ENCODE results near the gene RELL2.
A peak's percentile ranks its signal among the peaks of the same experiment; 100 is the strongest.

RELL2 gene

DNA sequence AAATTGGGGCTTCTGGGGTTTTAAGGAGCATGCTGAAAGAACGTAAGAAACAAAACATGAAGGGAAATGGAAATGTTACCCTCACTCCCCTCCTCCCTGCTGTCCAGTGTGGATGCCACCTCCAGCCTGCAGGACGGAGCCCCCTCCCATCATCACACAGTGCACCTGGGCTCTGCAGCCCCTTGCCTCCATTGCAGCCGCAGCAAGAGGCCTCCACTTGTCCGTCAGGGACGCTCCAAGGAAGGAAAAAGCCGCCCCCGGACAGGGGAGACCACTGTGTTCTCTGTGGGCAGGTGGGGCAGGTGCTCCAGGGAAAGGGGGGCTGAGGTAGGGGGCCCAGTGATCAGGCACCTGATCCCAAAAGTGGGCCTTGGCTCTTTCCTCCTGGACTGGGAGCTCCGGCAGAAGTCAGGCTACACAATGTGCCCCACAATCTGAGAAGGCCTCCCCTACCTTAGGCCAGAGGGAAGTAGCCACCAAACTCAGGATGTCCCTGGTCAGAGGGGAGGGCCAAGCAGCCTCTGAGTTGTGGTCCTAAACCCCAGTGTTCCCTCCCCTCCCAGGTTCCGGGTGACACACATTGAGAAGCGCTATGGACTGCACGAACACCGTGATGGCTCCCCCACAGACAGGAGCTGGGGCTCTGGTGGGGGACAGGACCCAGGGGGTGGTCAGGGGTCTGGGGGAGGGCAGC is 2.7 kb downstream of the RELL2 start:
- H3K4me2 ChIP-seq (ENCODE audit: low read length), result no peak overlapping the region
- no peak overlapping the region for H4K8ac ChIP-seq (ENCODE audit: low read depth, low read length)
- no peak overlapping the region for H2BK15ac ChIP-seq (replicated peaks; ENCODE audit: low read depth)
- H3K27ac ChIP-seq (ENCODE audit: low read depth, low read length), result no peak overlapping the region
- H4K5ac ChIP-seq (ENCODE audit: low read length), result no peak overlapping the region
- H3K18ac ChIP-seq (ENCODE audit: low read length), result no peak overlapping the region
- no peak for DNase-seq
- H3K36me3 ChIP-seq (ENCODE audit: control insufficient read depth, insufficient read depth, low read length), result no peaks in the 10 kb centered on the region
- H3K4me3 ChIP-seq (ENCODE audit: low read length), result no peak overlapping the region
- H3K9ac ChIP-seq (ENCODE audit: low read length), result no peak overlapping the region
- no peak overlapping the region for H3K23ac ChIP-seq (ENCODE audit: low read length)
- H3K79me2 ChIP-seq (ENCODE audit: control insufficient read depth, insufficient read depth, low read length), result peaks cover 19% of the 10 kb centered on the region
- H3K4ac ChIP-seq (ENCODE audit: low read depth, low read length), result no peak overlapping the region
- peaks cover 8% of the 10 kb centered on the region for H3K79me1 ChIP-seq (ENCODE audit: low read length)
- H3K4me1 ChIP-seq (ENCODE audit: control insufficient read depth, low read depth, low read length), result peaks cover 2% of the 10 kb centered on the region
- no peak overlapping the region for H2BK5ac ChIP-seq (ENCODE audit: low read length)
- no peaks in the 10 kb centered on the region for H3K27me3 ChIP-seq (ENCODE audit: insufficient read depth, low read length, poor library complexity)
- H2AK5ac ChIP-seq (ENCODE audit: low read length), result no peak overlapping the region
- no peak overlapping the region for H2BK120ac ChIP-seq (ENCODE audit: low read depth, low read length)
- H3K56ac ChIP-seq (ENCODE audit: low read length), result no peak overlapping the region
- WGBS (ENCODE audit: extremely low coverage, insufficient coverage, low lambda C conversion rate), result no CpG with 5 or more reads among the region's 12 CpGs

DNA sequence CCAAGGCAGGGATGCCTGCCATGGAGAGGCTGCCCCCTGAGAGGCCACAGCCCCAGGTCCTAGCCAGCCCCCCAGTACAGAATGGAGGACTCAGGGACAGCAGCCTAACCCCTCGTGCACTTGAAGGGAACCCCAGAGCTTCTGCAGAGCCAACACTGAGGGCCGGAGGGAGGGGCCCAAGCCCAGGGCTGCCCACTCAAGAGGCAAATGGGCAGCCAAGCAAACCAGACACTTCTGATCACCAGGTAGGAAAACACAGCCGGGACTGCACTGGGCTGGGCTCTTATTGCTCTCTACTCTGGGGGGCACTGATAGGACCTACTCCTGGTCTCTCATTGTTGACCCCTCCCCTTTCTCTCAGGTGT is 3.2 kb downstream of the RELL2 start:
- Histone ChIP-seq H3K27ac (ENCODE audit: low read depth, low read length) (no peak overlapping the region), H3K4me1 (ENCODE audit: control insufficient read depth, low read depth, low read length) (peaks cover 2% of the 10 kb centered on the region), H4K5ac (ENCODE audit: low read length) (no peak overlapping the region), H3K79me1 (ENCODE audit: low read length) (peaks cover 5% of the 10 kb centered on the region), H3K23ac (ENCODE audit: low read length) (no peak overlapping the region), H4K8ac (ENCODE audit: low read depth, low read length) (no peak overlapping the region), H3K36me3 (ENCODE audit: control insufficient read depth, insufficient read depth, low read length) (no peaks in the 10 kb centered on the region), H3K56ac (ENCODE audit: low read length) (no peak overlapping the region), H2BK120ac (ENCODE audit: low read depth, low read length) (no peak overlapping the region), H2BK15ac (replicated peaks; ENCODE audit: low read depth) (no peak overlapping the region), H3K79me2 (ENCODE audit: control insufficient read depth, insufficient read depth, low read length) (peaks cover 14% of the 10 kb centered on the region), H3K9ac (ENCODE audit: low read length) (no peak overlapping the region), H2BK5ac (ENCODE audit: low read length) (no peak overlapping the region), H2AK5ac (ENCODE audit: low read length) (no peak overlapping the region), H3K27me3 (ENCODE audit: insufficient read depth, low read length, poor library complexity) (no peaks in the 10 kb centered on the region), H3K4ac (ENCODE audit: low read depth, low read length) (no peak overlapping the region), H3K4me2 (ENCODE audit: low read length) (no peak overlapping the region), H3K4me3 (ENCODE audit: low read length) (no peak overlapping the region), H3K18ac (ENCODE audit: low read length) (no peak overlapping the region)
- no peak for DNase-seq
- no CpG with 5 or more reads among the region's 3 CpGs for WGBS (ENCODE audit: extremely low coverage, insufficient coverage, low lambda C conversion rate)

DNA sequence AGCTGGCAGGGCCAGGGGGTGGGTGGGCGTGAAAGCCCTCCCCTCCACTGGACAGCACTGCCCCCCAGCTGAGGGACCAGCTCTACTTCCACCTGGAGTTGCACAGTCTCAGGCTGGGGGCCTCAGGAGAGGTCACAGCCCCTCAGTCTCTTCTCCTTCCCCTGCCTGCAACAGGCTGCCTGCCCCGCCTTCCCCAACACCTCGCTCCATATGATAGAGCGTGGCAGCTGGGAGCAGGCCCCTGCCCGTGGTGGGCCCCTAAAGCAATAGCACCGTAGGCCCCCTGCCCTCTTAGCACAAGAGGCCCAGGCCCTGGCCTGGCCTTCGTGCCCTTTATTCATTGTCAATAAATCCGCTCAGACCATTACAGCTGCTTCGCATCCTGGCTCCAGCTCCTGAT is 3.9 kb downstream of the RELL2 start:
- H3K4me1 ChIP-seq (ENCODE audit: control insufficient read depth, low read depth, low read length), result peaks cover 2% of the 10 kb centered on the region
- H3K4me3 ChIP-seq (ENCODE audit: low read length), result no peak overlapping the region
- no peak overlapping the region for H3K9ac ChIP-seq (ENCODE audit: low read length)
- no peak overlapping the region for H3K4ac ChIP-seq (ENCODE audit: low read depth, low read length)
- H3K4me2 ChIP-seq (ENCODE audit: low read length), result no peak overlapping the region
- H3K27ac ChIP-seq (ENCODE audit: low read depth, low read length), result no peak overlapping the region
- no peak overlapping the region for H2BK5ac ChIP-seq (ENCODE audit: low read length)
- H3K18ac ChIP-seq (ENCODE audit: low read length), result no peak overlapping the region
- no peaks in the 10 kb centered on the region for H3K36me3 ChIP-seq (ENCODE audit: control insufficient read depth, insufficient read depth, low read length)
- no peak overlapping the region for H3K23ac ChIP-seq (ENCODE audit: low read length)
- H2BK120ac ChIP-seq (ENCODE audit: low read depth, low read length), result no peak overlapping the region
- no peak overlapping the region for H4K8ac ChIP-seq (ENCODE audit: low read depth, low read length)
- no peak overlapping the region for H2AK5ac ChIP-seq (ENCODE audit: low read length)
- H3K79me2 ChIP-seq (ENCODE audit: control insufficient read depth, insufficient read depth, low read length), result peaks cover 7% of the 10 kb centered on the region
- WGBS (ENCODE audit: extremely low coverage, insufficient coverage, low lambda C conversion rate), result no CpG with 5 or more reads among the region's 9 CpGs
- H3K56ac ChIP-seq (ENCODE audit: low read length), result no peak overlapping the region
- no peak for DNase-seq
- H3K79me1 ChIP-seq (ENCODE audit: low read length), result peaks cover 5% of the 10 kb centered on the region
- no peak overlapping the region for H4K5ac ChIP-seq (ENCODE audit: low read length)
- H2BK15ac ChIP-seq (replicated peaks; ENCODE audit: low read depth), result no peak overlapping the region
- H3K27me3 ChIP-seq (ENCODE audit: insufficient read depth, low read length, poor library complexity), result no peaks in the 10 kb centered on the region

- Histone ChIP-seq H4K8ac (ENCODE audit: low read depth, low read length) (no peak overlapping the region), H2BK15ac (replicated peaks; ENCODE audit: low read depth) (no peak overlapping the region), H3K27me3 (ENCODE audit: insufficient read depth, low read length, poor library complexity) (no peaks in the 10 kb centered on the region), H3K23ac (ENCODE audit: low read length) (no peak overlapping the region), H3K36me3 (ENCODE audit: control insufficient read depth, insufficient read depth, low read length) (no peaks in the 10 kb centered on the region), H3K4me1 (ENCODE audit: control insufficient read depth, low read depth, low read length) (peaks cover 2% of the 10 kb centered on the region), H4K5ac (ENCODE audit: low read length) (no peak overlapping the region), H3K18ac (ENCODE audit: low read length) (no peak overlapping the region), H3K79me1 (ENCODE audit: low read length) (no peaks in the 10 kb centered on the region), H3K4me3 (ENCODE audit: low read length) (no peak overlapping the region), H3K27ac (ENCODE audit: low read depth, low read length) (no peak overlapping the region), H3K4me2 (ENCODE audit: low read length) (no peak overlapping the region), H2BK120ac (ENCODE audit: low read depth, low read length) (no peak overlapping the region), H3K79me2 (ENCODE audit: control insufficient read depth, insufficient read depth, low read length) (no peaks in the 10 kb centered on the region), H3K56ac (ENCODE audit: low read length) (no peak overlapping the region), H3K9ac (ENCODE audit: low read length) (no peak overlapping the region), H2AK5ac (ENCODE audit: low read length) (no peak overlapping the region), H3K4ac (ENCODE audit: low read depth, low read length) (no peak overlapping the region), H2BK5ac (ENCODE audit: low read length) (no peak overlapping the region)
- peak; percentile 82 for DNase-seq
- WGBS (ENCODE audit: extremely low coverage, insufficient coverage, low lambda C conversion rate), result no CpG with 5 or more reads among the region's 2 CpGs
These were observed 5.0 kb downstream of the RELL2 start for GRCh38 chr5:141641634-141642267.

- Histone ChIP-seq H2BK5ac (ENCODE audit: low read length) (no peak overlapping the region), H3K4ac (ENCODE audit: low read depth, low read length) (no peak overlapping the region), H3K18ac (ENCODE audit: low read length) (no peak overlapping the region), H3K36me3 (ENCODE audit: control insufficient read depth, insufficient read depth, low read length) (no peaks in the 10 kb centered on the region), H3K27me3 (ENCODE audit: insufficient read depth, low read length, poor library complexity) (no peaks in the 10 kb centered on the region), H3K4me3 (ENCODE audit: low read length) (no peak overlapping the region), H3K56ac (ENCODE audit: low read length) (no peak overlapping the region), H3K23ac (ENCODE audit: low read length) (no peak overlapping the region), H4K5ac (ENCODE audit: low read length) (no peak overlapping the region), H2BK120ac (ENCODE audit: low read depth, low read length) (no peak overlapping the region), H3K79me1 (ENCODE audit: low read length) (no peaks in the 10 kb centered on the region), H3K4me2 (ENCODE audit: low read length) (no peak overlapping the region), H3K9ac (ENCODE audit: low read length) (no peak overlapping the region), H2BK15ac (replicated peaks; ENCODE audit: low read depth) (no peak overlapping the region), H4K8ac (ENCODE audit: low read depth, low read length) (no peak overlapping the region), H3K4me1 (ENCODE audit: control insufficient read depth, low read depth, low read length) (peaks cover 2% of the 10 kb centered on the region), H3K79me2 (ENCODE audit: control insufficient read depth, insufficient read depth, low read length) (no peaks in the 10 kb centered on the region), H2AK5ac (ENCODE audit: low read length) (no peak overlapping the region), H3K27ac (ENCODE audit: low read depth, low read length) (no peak overlapping the region)
- no peak for DNase-seq
- WGBS (ENCODE audit: extremely low coverage, insufficient coverage, low lambda C conversion rate), result no CpG with 5 or more reads among the region's 6 CpGs
These were observed 9.2 kb downstream of the RELL2 start for GRCh38 chr5:141646026-141646425.

DNA sequence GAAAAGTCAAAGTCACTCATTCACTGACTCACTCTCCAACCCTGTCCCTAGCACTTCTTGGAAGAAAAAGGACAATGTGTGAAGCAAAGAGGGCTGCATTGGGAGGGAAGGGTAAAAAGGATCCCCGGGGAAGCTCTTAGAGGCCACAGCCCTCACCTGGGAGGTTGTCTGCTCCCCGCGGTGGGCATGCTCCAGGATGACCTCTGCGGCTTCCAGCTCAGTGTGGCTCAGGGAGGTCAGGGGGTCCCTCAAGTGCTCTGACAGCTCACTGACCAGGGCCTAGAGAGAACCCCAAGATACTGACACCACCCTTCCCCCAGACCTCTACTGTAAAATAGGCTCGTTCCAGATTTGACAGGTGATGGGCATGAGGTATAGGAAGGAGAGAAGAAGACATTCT is 10.4 kb downstream of the RELL2 start:
- no peak overlapping the region for H2BK5ac ChIP-seq (ENCODE audit: low read length)
- no peaks in the 10 kb centered on the region for H3K36me3 ChIP-seq (ENCODE audit: control insufficient read depth, insufficient read depth, low read length)
- no peak overlapping the region for H3K27ac ChIP-seq (ENCODE audit: low read depth, low read length)
- H3K4me3 ChIP-seq (ENCODE audit: low read length), result no peak overlapping the region
- H3K18ac ChIP-seq (ENCODE audit: low read length), result no peak overlapping the region
- no peak overlapping the region for H3K4me2 ChIP-seq (ENCODE audit: low read length)
- no CpG with 5 or more reads among the region's 5 CpGs for whole genome bisulfite sequencing (ENCODE audit: extremely low coverage, insufficient coverage, low lambda C conversion rate)
- H3K23ac ChIP-seq (ENCODE audit: low read length), result no peak overlapping the region
- H2AK5ac ChIP-seq (ENCODE audit: low read length), result no peak overlapping the region
- H3K79me1 ChIP-seq (ENCODE audit: low read length), result no peaks in the 10 kb centered on the region
- no peak overlapping the region for H3K9ac ChIP-seq (ENCODE audit: low read length)
- H4K8ac ChIP-seq (ENCODE audit: low read depth, low read length), result no peak overlapping the region
- H3K56ac ChIP-seq (ENCODE audit: low read length), result no peak overlapping the region
- H3K4ac ChIP-seq (ENCODE audit: low read depth, low read length), result no peak overlapping the region
- H3K79me2 ChIP-seq (ENCODE audit: control insufficient read depth, insufficient read depth, low read length), result no peaks in the 10 kb centered on the region
- peaks cover 2% of the 10 kb centered on the region for H3K4me1 ChIP-seq (ENCODE audit: control insufficient read depth, low read depth, low read length)
- H2BK120ac ChIP-seq (ENCODE audit: low read depth, low read length), result no peak overlapping the region
- DNase-seq, result no peak
- H2BK15ac ChIP-seq (replicated peaks; ENCODE audit: low read depth), result no peak overlapping the region
- H3K27me3 ChIP-seq (ENCODE audit: insufficient read depth, low read length, poor library complexity), result no peaks in the 10 kb centered on the region
- no peak overlapping the region for H4K5ac ChIP-seq (ENCODE audit: low read length)

Measured in mesendoderm (in vitro differentiated cells).